HG03108 (cell line): Measurements from ENCODE around the gene RDH5.
A peak's percentile ranks its signal among the peaks of the same experiment; 100 is the strongest.

Experiments
- ATAC-seq: cut with Tn5 transposase; IDR thresholded peaks from one replicate; pipeline ENCODE4 v1.9.1; 2021; ENCODE audit warnings: moderate library complexity; ENCODE audit not compliant: unreplicated experiment

Gene RDH5

GRCh38 chr12:55727643-55728185 lies 7.5 kb downstream of the RDH5 start:
- no peak for ATAC-seq

GRCh38 chr12:55728186-55728938 lies 8.2 kb downstream of the RDH5 start:
- ATAC-seq: peak; percentile 11

- peak; percentile 69 for ATAC-seq
Measured at GRCh38 chr12:55728939-55729818, 9.0 kb downstream of the RDH5 start, which contains the start of gene CD63. Gene CD63 (minus strand): TSS chr12:55729009. CDS start chr12:55728341, 668 bp downstream.

DNA sequence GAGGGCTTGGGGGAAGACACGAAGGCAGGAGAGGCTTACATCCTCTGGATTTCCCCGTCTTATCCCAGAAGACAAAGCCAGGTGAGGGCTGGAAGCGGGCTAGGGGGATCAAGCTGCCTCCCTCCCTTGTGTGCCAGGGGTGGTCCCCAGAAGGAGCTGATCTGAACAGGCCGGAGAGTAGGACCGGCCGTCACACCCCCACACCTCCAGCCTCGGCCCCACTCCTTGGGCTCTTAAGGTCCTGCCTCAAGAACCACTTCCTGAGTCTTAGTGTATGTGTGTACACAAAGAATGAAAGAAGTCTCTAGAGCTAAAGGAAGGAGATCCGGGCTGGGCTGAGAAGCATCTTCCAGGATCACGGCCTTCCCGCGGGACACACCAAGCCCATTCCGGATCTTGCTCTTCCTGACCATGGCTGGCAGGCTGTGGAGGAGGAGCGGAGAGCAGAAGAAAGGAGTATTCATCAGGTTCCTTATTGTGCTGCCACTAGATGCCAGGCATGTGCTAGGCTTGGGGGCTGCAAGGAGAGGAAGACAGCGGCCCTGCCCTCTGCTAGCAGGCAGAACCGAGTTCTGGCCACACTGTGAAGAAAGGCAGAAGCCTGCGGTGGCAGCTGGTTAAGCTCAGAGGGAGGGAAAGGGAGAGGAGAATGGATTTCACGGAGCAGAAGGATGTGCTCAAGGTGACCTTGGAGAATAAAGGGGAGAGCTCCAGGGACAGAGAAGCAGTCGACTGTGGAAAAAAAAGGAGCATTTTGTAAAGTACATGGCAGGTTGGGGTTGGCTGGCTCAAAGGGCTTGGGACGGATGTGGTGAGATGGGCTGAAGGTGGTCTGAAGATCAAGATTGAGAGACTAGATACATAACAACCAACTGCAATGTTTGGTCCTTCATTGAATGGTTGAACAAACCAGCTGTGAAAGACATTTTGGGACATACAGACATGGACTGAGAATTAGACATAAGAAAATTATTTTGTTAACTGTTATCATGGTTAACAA lies 9.9 kb downstream of the RDH5 start:
- ATAC-seq: peak; percentile 39

DNA sequence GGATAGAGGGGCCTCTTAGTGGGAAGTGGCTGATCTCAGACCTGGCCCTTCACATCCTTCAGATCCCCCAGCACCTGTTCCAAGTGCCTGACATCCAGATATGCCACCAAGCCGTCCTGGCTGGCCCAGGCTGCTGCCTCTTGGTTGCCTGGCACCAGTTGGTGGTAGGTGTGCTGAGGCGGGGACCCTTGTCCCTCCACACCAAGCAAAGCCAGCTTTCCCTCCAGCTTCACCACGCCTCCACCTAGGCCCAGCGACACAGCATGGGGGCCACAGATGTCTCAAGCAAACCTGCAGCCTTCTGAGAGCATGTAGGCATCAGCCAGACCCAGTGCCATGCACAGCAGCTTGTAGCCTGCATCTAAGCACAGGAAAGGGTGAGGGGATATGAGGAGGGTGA lies 12.1 kb downstream of the RDH5 start:
- no peak for ATAC-seq

DNA sequence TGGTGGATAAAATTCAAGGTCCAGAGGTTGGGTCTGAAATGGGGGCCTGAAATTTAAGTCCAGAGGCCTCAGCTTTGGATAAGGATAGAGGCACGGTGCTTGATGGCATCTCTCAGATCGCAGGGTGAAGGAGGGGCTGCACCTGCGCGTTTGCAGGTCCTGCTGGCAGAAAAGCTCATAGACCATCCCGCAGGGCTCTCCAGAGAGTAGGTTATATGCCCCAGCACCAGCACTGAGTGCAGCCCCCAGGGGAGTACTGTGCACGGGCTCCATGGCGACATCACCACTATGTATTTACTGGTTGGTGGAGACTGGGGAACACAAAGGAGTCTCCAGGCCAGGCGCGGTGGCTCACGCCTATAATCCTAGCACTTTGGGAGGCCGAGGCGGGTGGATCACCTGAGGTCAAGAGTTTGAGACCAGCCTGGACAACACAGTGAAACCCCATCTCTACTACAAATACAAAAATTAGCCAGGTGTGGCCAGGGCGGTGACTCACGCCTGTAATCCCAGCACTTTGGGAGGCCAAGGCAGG lies 12.9 kb downstream of the RDH5 start:
- ATAC-seq: no peak

DNA sequence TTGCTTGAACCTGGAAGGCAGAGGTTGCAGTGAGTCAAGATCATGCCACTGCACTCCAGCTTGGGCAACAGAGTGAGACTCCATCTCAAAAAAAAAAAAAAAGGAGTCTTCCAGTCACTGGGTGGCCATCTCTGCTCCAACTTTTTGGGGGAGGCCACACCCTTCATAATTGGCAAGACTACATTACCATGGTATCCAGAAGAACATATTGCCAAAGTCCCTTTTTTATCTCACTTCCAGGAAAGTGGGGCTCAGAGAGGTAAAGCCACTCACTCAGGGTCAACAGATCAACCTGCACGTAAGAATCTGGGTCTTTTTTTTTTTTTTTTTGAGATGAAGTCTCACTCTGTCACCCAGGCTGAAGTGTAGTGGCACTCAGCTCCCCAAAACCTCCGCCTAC lies 13.7 kb downstream of the RDH5 start:
- no peak for ATAC-seq

GRCh38 chr12:55734595-55734994 lies 14.4 kb downstream of the RDH5 start:
- ATAC-seq: no peak

- ATAC-seq: no peak
Measured at GRCh38 chr12:55736076-55736475, 15.9 kb downstream of the RDH5 start.

DNA sequence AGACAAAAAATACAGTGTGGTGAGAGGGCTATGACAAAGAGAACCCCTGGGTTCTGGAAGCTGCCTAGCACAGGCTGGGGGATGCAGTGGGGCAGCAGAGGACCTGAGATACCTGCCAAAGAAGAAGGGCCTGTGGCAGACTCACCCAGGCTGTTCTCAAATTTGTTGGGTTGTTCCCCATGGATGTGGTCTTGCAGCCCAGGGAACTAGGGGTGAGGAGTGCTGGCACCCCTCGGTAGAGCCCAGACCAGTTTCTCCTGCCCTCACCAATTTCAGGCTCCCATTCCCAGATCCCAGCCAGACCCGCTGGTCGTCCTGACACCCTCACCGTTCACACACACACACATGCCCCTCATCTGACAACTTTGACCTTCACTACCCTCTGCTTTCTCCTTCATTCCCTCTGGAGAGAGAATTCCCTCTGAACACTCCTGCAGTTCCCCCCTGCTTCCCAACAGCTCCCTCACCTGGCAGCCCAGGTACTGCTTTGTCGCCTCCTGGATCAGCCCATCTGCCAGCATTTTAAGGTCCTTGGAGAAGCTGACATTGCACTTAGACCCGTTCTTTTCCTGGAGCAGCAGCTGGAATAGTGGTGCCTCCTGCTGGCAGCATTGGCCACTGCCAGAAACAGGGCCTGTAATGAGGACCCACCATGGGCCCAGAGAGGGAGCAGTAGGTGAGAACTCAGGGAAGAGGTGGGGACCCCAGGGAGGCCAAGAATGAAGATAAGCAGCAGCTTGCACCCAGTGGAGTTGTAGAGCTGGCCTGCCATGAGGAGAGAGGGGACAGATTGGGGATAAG lies 16.8 kb downstream of the RDH5 start:
- no peak for ATAC-seq

GRCh38 chr12:55737581-55738122 lies 17.5 kb downstream of the RDH5 start:
- ATAC-seq: no peak

GRCh38 chr12:55738123-55739024 lies 18.2 kb downstream of the RDH5 start:
- ATAC-seq: peak; percentile 86

GRCh38 chr12:55739025-55739378 lies 18.8 kb downstream of the RDH5 start:
- ATAC-seq: no peak

DNA sequence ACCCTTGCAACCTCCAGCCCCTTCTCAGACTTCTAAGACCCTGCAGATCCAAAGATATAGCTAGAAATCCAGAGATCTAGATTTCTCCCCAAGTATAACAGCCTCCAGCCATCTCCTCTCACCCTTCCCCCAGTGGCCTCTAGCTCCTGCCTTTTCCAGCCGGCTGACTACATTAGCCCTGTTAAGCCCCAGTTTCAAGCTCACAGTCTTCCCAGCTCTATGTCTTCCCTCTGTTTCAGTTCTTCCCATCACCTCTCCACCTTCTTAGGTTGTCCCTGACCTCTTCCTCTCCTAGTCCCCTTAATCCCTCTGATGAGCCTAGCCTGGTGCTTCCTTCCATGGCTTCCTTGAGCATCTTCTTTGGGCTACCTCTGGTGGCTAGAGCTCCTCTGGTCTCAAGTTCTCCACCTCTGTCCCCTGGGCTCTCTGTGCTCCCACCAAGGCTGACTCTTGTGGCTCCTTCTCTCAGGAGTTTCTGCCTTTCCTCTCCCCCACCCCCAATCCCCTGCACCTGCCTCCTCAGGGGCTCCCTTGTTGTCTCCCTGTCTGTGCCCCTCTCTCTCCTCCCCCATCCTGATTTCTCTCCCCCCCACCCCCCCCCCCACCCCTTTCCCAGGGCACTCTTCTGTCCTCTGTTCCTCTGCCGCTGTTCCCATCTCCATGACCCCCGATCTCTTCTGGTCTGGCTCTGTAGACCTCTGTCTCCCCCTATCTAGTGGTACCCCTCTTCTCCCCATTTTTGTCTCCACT lies 21.9 kb downstream of the RDH5 start:
- no peak for ATAC-seq

GRCh38 chr12:55742719-55743405 lies 22.7 kb downstream of the RDH5 start, which contains the start of gene GDF11:
Gene GDF11 (plus strand): TSS chr12:55743122. CDS start chr12:55743317, 195 bp downstream.
- peak; percentile 27 for ATAC-seq

- peak; percentile 31 for ATAC-seq
Measured at GRCh38 chr12:55743406-55744339, 23.5 kb downstream of the RDH5 start.
